GM19397 (cell line): ENCODE results near the gene COA3.

Experiments
- ATAC-seq: cut with Tn5 transposase; IDR thresholded peaks from one replicate; pipeline ENCODE4 v1.9.1; 2021; ENCODE audit warnings: mild to moderate bottlenecking, moderate library complexity; ENCODE audit not compliant: unreplicated experiment

Gene COA3

GRCh38 chr17:42798383-42799380 is at the start of gene COA3, which contains the start of gene CNTD1:
Gene COA3 (minus strand): TSS chr17:42798704. CDS start chr17:42798681, 23 bp downstream.
Gene CNTD1 (plus strand): TSS chr17:42798861. CDS start chr17:42799068, 207 bp downstream.
- ATAC-seq = peak; percentile 80

GRCh38 chr17:42848093-42848492 is 49.6 kb upstream of the COA3 start:
- no peak for ATAC-seq

DNA sequence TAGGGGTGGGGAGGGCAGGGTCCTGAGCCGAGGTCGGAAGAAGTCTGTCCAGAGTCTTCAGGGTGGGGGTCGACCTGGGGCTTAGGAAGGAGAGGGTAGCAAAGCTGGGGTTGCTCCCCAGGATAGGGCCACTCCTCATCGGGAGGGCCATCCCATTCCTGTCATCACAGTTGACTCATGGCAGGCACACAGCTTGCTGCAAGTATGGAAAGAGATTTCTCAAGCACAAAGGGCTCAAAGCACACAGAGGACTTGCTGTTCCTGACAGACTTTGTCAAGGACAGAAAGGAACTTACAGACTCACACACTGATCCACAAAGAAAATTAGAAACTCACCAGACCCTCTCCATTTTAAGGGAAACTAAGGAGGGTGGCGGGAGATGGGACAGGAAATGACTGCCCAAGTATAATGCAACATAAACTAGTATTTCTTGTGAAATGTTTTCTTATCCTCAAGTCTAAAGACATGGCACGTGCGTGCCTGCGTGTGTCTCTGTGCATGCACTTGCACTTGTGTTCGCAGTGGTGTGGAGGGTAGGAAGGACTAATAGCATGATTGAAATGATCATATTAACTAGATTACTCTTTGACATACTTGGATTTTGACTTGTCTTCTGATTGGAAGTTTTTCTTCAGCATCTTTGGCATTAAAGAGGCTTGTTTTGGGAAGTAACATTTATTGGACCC is 48.2 kb upstream of the COA3 start:
- no peak for ATAC-seq

DNA sequence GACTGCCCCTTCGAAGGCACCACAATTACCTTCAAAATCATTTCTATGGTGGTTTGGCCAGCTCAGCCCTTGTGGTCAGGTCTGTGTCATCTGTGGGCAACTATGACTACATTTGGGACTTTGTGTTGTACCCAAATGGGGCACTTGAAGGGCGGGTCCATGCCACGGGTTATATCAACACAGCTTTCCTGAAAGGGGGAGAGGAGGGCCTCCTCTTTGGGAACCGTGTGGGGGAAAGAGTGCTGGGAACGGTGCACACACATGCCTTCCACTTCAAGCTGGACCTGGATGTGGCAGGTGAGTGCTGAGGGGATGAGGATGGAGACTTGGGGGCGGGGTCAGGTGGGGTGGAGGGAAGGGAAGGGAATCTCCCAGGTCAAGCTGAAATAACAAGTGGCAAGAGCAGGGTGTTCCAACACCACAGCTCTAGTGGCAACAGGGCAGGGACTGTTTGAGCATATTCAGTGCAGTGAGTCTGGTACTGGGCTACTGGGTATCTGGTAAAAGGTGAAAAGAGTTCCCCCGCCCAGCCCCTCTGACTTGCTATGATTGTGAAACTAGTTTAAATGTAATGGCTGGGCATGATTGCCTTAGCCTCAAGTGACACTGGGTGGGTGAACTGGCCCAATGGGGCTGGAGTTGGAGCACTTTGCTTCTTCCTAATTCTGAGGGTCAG is 47.6 kb upstream of the COA3 start:
- no peak for ATAC-seq

DNA sequence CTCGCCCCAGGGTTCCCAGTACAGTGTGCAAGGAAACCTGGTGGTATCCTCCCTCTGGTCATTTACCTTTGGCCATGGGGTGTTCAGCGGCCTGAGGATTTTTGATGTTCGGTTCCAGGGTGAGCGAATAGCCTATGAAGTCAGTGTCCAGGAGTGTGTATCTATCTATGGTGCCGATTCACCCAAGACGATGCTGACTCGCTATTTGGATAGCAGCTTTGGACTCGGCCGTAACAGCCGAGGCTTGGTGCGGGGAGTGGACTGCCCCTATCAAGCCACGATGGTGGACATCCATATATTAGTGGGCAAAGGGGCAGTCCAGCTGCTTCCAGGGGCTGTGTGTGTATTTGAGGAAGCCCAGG is 47.0 kb upstream of the COA3 start:
- no peak for ATAC-seq

GRCh38 chr17:42844761-42845555 is 46.5 kb upstream of the COA3 start:
- ATAC-seq = no peak

- no peak for ATAC-seq
Measured at GRCh38 chr17:42844271-42844670, 45.8 kb upstream of the COA3 start, which contains the start of gene AOC2. Gene AOC2 (plus strand): TSS chr17:42844580. CDS start chr17:42844627, 47 bp downstream.

DNA sequence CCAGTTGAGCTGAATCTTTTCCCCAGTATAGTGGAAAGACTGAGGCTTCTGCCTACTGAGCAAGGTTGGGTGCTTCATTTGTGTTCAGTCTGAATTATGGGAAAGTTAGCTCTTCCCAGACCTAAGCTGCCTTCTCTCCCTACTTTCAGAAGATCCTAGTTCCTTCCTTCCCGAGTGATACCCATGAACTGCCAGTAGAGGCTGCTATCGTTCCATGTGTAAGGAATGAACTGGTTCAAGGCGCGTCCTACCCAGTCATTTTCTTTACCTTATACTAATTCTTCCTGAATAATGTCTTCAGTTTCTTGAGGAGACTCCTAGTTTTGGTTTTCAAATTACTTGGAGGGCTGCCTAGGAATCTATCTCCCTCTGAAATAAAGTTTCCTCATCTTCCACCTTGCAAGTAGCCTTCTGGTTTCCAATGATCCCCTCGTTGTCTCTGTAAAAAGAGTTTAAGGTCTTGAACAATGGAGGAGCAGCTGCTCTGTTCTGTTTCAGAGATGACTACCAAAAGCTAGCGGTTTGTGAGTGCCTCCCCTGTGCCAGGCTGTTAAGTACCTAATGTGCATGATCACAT is 44.9 kb upstream of the COA3 start:
- no peak for ATAC-seq

DNA sequence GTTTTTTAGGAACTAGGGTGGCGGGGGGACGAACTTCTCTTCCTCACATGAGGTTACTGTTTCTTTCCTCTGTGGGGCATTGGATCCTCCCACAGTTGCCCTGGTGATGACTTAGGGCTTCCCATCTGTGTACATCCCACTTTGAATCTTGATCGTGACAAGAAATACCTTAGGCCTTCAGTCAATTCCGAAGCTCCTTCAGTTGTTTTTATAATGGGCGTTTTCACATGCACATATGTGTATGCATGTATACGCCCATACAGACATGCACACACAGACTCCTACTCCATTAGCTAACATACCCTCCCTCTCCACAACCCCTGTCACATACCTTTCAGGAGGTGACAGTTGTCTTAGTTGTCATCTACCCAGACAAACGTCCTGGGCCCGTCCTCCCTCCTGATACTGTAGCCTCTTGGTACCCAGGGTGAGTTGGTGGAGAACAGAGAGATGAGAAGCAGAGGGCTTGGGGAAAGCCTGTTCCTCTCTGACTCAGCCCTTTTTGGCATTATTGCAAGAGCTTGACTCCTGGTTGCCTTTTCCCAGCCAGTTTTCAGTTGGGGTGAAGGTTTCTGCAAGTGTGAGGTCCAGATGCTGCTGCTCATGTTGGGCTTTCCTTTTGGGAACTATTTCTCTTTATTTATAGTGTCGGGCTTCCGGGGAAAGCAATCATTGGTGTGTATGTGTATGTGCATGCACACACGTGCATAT is 43.6 kb upstream of the COA3 start:
- ATAC-seq = no peak

DNA sequence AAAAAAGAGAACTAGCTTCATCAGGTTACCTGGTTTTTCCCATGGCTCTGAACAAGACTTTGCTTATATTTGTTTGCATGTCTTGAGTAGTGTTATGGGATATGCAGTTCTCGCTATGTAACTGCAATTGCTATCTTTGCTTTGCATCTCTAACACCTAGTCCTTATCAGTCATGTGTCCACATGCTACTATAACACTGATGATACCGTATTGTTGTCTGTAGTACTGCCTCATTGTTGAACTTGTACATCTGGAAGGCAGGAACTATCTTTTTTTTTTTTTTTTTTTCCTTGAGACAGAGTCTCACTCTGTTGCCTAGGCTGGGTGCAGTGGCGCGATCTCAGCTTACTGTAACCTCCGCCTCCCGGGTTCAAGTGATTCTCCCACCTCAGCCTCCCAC is 37.2 kb upstream of the COA3 start:
- no peak for ATAC-seq

GRCh38 chr17:42833767-42834422 is 35.4 kb upstream of the COA3 start:
- ATAC-seq = no peak

- peak; percentile 92 for ATAC-seq
Measured at GRCh38 chr17:42832934-42833766, 34.6 kb upstream of the COA3 start, which contains the start of gene PSME3. Gene PSME3 (plus strand): TSS chr17:42833397. CDS start chr17:42833632, 235 bp downstream.

GRCh38 chr17:42832213-42832933 is 33.9 kb upstream of the COA3 start:
- ATAC-seq = no peak

DNA sequence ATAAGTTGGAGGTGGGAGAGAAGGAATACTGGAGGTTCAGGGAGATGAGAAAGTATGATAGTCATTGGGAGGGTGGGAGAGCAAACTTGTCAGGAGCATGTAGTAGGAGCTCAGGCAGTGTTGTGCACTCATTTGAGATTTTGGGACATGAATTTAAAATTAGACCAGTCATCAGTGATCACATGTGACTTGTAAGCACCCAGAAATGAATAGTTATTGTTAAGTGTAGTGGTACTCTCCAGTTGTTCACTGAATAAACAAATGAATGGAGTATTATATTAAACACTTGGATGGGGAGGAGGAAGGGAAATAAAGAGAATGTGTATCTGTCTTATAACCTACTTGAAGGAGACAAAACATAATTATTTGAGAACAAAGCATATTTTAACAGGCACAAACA is 32.5 kb upstream of the COA3 start:
- no peak for ATAC-seq

DNA sequence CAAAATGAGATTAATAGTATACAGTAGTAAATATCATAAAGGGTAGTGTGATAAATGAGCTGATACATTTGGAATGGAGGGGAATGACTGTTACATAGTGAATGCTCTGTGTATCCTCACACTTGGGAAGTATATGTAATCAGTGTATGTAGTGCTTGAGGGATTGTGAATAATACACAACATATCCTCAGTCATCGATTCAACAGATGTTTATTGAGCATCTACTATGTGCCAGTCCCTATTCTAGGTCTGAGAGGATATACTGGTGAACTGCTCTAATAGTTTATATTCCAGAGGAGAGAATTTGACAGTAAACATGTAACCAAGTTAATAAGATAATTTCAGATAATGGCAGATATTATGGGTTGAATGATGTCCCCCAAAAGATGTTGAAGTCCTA is 29.0 kb upstream of the COA3 start:
- ATAC-seq = no peak

DNA sequence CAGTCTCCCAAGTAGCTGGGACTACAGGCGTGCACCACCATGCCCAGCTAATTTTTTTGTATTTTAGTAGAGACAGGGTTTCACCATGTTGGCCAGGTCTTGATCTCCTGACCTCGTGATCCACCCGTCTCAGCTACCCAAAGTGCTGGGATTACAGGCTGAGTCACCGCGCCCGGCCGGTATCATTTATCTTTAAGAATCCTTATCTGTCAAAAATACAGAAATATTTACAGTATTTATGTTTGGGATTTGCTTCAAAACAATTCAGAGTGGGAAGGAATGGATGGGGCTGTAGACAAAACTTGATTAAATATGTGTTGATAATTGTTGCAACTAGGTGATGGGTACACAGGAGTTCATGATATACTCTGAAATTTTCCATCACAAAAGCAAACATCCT is 22.7 kb upstream of the COA3 start:
- ATAC-seq = no peak

- ATAC-seq = no peak
Measured at GRCh38 chr17:42819939-42820535, 21.5 kb upstream of the COA3 start.
